ENCODE results near the gene PRKCE.

DNA sequence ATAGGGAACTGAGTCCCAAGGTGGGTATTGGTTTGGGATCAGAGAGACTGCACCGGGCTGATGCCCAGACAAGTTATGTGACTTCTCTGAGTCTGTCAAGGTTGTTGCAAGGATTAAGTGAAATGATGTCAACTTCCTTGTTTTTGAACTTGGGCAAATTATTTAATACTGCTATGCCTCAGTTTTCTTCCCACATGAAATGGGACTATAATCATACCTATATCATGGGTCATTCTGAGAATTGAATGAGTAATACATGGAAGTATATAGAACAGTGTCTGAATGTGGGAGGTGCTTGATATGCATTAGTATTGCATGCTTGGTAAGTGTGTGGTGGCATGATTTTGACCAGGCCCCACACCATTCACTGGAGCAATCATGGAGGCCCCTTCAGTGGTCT, 99.0 kb downstream of the PRKCE start:
- TF ChIP-seq, protein P1, sequence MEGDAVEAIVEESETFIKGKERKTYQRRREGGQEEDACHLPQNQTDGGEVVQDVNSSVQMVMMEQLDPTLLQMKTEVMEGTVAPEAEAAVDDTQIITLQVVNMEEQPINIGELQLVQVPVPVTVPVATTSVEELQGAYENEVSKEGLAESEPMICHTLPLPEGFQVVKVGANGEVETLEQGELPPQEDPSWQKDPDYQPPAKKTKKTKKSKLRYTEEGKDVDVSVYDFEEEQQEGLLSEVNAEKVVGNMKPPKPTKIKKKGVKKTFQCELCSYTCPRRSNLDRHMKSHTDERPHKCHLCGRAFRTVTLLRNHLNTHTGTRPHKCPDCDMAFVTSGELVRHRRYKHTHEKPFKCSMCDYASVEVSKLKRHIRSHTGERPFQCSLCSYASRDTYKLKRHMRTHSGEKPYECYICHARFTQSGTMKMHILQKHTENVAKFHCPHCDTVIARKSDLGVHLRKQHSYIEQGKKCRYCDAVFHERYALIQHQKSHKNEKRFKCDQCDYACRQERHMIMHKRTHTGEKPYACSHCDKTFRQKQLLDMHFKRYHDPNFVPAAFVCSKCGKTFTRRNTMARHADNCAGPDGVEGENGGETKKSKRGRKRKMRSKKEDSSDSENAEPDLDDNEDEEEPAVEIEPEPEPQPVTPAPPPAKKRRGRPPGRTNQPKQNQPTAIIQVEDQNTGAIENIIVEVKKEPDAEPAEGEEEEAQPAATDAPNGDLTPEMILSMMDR (conservative IDR thresholded peaks at IDR 0.05 in 1 of 2, IDR thresholded peaks at IDR 0.05 in 1 of 2; ENCODE audit: extremely low read depth in 1 of 2, insufficient read depth in 1 of 2, low read depth in 1 of 2, low read length in 2 of 2) = no peak
- TF ChIP-seq EZH2 (IDR thresholded peaks at IDR 0.05; ENCODE audit: borderline replicate concordance, low read length) = no peak

All from mammary epithelial cell (primary cell).